Sigmoid colon (tissue), 7 donors: Measurements from ENCODE around the gene FTCDNL1. TPM values are rescaled to one million over a fixed set of nuclear protein-coding genes. Genes with fewer than 3 reads are reported as not detected.

Source experiments
- DNase-seq: peaks from one replicate; pipeline ENCODE4 v3.0.0-alpha.2; 2019
- H3K27ac ChIP-seq, 4 donors: fragments of 200-600 bp; sonication (generic); one replicate each; pipeline ENCODE4 v1.5.1; 2016 to 2019; ENCODE audit warnings: mild to moderate bottlenecking in 1 of 4
- H3K27me3 ChIP-seq, 3 donors: fragments of 200-600 bp; sonication (generic); one replicate each; pipeline ENCODE4 v1.5.1; 2019; ENCODE audit warnings: mild to moderate bottlenecking in 1 of 3
- H3K36me3 ChIP-seq, 4 donors: fragments of 200-600 bp; sonication (generic); one replicate each; pipeline ENCODE4 v1.5.1; 2016 to 2019
- H3K4me1 ChIP-seq, 4 donors: fragments of 200-600 bp; sonication (generic); one replicate each; pipeline ENCODE4 v1.5.1; 2017 to 2019
- H3K4me3 ChIP-seq, 4 donors: fragments of 200-600 bp; sonication (generic); one replicate each; pipeline ENCODE4 v1.5.1; 2017 to 2019; ENCODE audit warnings: mild to moderate bottlenecking in 2 of 4, moderate library complexity in 1 of 4
- H3K9me3 ChIP-seq, 4 donors: fragments of 200-600 bp in 3 of 4; sonication (generic) in 3 of 4; one replicate each; pipeline versions ENCODE4 v1.5.1 to v1.6.1; 2013 to 2019
- EP300 ChIP-seq, 4 donors: sonication (generic); formaldehyde crosslinking; IDR thresholded peaks; one replicate each; pipeline ENCODE4 v1.6.1; 2017; ENCODE audit warnings: antibody characterized with exemption in 4 of 4
- POLR2A ChIP-seq, 2 donors: fragments of 450-650 bp; IDR thresholded peaks; one replicate each; pipeline ENCODE4 v1.6.1; 2016; ENCODE audit warnings: antibody characterized with exemption in 2 of 2, mild to moderate bottlenecking in 2 of 2, moderate library complexity in 2 of 2
- POLR2AphosphoS5 ChIP-seq, 4 donors: sonication (generic); formaldehyde crosslinking; IDR thresholded peaks; one replicate each; pipeline ENCODE4 v1.6.1; 2017; ENCODE audit warnings: antibody characterized with exemption in 4 of 4
- WGBS, 2 donors: extraction: QIAGEN DNeasy Blood & Tissue Kit; methylation state at CpG; one replicate each; pipeline ENCODE4 v1.1.7; 2013; 5-methylcytosine and 5-hydroxymethylcytosine counted together
- intact Hi-C: fragments of 100-400 bp; cut with DNase I; formaldehyde crosslinking; loops from one replicate; pipeline ENCODE4 v1.15.1; 2023
- polyA plus RNA-seq, 3 donors: library from polyadenylated mRNA; stranded (reverse); fragments of 200-250 nt; gene quantifications; one replicate each; pipeline ENCODE4 v1.2.3, GENCODE V29; 2013
- total RNA-seq, 4 donors: library from RNA; depleted of rRNA; stranded (reverse); fragments of >200 nt; gene quantifications; one replicate each; pipeline ENCODE4 v1.1.0, GENCODE V29; 2016
- TF ChIP-seq, protein P1 (sequence below), 4 experiments: fragments of 450-650 bp in 3 of 4; fragments of 200-600 bp in 1 of 4; IDR thresholded peaks; one replicate each; pipeline ENCODE4 v1.5.1; 2016 to 2019; ENCODE audit warnings: antibody characterized with exemption in 4 of 4, mild to moderate bottlenecking in 3 of 4, moderate library complexity in 2 of 4
- donor health status: healthy with polysubstance abuse.
- donor health status: Bipolar disorder and iron deficiency.
- donor health status: healthy.

Gene FTCDNL1
- total and polyA plus RNA-seq, 7 donors = 1.1 to 5.0 (median 2.3) TPM; not detected in 1

DNA sequence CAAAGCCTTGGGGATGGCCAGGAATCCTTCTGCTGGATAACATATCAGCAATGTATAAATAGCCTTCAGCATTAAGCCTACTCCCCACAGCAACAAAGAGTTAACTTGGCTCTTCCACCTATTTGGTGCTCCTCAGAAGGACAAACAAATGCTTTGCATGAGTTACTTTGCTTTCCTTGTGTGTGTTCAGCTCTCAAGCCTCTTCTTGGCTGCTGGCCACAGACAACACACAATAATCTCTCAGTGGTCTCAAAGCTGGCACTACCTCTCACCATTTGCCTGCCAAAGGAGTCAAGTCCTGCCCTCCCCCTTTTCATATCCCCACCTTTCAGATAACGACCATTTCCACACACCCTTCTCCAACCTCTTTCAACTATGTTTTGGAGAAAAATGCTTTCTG, 17.5 kb downstream of the FTCDNL1 start:
- 45 to 54% methylated on average over 1 of the region's 1 CpG for WGBS, 2 donors
- Histone ChIP-seq H3K36me3 (peaks cover 0 to 3% (median 0%) of the 10 kb centered on the region in 4 donors), H3K27ac (no peak overlapping the region), H3K9me3 (no peaks in the 10 kb centered on the region), H3K4me3 (no peak overlapping the region), H3K4me1 (no peaks in the 10 kb centered on the region), H3K27me3 (no peaks in the 10 kb centered on the region)
- intact Hi-C loops = no loop called here
- no peak for DNase-seq
- TF ChIP-seq POLR2AphosphoS5 (IDR thresholded peaks at IDR 0.05) (no peak), EP300 (IDR thresholded peaks at IDR 0.05) (no peak), POLR2A (IDR thresholded peaks at IDR 0.05) (no peak)
- TF ChIP-seq, protein P1, sequence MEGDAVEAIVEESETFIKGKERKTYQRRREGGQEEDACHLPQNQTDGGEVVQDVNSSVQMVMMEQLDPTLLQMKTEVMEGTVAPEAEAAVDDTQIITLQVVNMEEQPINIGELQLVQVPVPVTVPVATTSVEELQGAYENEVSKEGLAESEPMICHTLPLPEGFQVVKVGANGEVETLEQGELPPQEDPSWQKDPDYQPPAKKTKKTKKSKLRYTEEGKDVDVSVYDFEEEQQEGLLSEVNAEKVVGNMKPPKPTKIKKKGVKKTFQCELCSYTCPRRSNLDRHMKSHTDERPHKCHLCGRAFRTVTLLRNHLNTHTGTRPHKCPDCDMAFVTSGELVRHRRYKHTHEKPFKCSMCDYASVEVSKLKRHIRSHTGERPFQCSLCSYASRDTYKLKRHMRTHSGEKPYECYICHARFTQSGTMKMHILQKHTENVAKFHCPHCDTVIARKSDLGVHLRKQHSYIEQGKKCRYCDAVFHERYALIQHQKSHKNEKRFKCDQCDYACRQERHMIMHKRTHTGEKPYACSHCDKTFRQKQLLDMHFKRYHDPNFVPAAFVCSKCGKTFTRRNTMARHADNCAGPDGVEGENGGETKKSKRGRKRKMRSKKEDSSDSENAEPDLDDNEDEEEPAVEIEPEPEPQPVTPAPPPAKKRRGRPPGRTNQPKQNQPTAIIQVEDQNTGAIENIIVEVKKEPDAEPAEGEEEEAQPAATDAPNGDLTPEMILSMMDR (IDR thresholded peaks at IDR 0.05) = no peak

DNA sequence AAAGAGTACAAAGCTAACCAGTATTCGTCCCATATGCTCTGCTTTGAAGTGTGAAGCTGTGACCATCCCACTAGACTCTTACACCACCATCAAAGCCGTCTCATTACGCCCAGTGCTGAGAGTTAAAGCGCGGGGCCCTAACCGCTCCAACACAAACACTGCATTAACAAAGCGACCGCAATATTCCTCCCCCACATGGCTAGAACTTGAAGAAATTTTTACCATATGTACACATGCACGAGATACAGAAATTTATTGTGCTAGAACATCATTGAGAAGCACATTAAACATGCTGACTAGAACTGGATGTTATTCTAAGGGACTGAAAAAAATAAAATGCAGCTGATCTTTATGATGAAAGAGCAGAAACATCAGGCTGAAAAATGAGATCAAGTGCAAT, 20.5 kb downstream of the FTCDNL1 start:
- H3K9me3 ChIP-seq = no peaks in the 10 kb centered on the region
- H3K36me3 ChIP-seq = no peaks in the 10 kb centered on the region
- no peak overlapping the region for H3K4me3 ChIP-seq
- H3K4me1 ChIP-seq = no peaks in the 10 kb centered on the region
- TF ChIP-seq EP300 (IDR thresholded peaks at IDR 0.05) (no peak), POLR2AphosphoS5 (IDR thresholded peaks at IDR 0.05) (no peak), POLR2A (IDR thresholded peaks at IDR 0.05) (no peak)
- TF ChIP-seq, protein P1 (IDR thresholded peaks at IDR 0.05) = no peak
- no peak for DNase-seq
- H3K27ac ChIP-seq = no peak overlapping the region
- H3K27me3 ChIP-seq = no peaks in the 10 kb centered on the region
- intact Hi-C loops = no loop called here
- WGBS, 2 donors = 86 to 91% methylated on average over 9 of the region's 9 CpGs

DNA sequence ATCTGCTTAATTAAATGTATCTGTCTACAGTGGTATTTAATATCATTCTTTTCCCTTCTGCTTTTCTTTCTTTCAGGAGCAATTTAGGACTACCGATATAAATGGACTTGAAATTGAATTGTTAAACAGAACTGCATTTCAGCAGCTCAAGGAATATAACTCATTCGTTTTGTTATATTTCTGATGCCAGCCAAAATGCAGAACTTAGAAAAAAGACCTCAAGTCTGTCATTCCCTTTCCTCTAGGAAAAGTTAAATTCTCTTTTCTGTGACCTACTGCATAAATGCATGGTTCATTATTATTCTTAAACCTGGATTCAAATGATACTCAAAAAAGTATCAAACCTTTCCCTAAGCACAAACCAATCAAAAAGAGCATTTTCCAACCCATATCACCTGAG, 21.4 kb downstream of the FTCDNL1 start:
- Histone ChIP-seq H3K4me1 (no peaks in the 10 kb centered on the region), H3K27me3 (no peaks in the 10 kb centered on the region), H3K9me3 (no peaks in the 10 kb centered on the region), H3K4me3 (no peak overlapping the region), H3K36me3 (no peaks in the 10 kb centered on the region), H3K27ac (no peak overlapping the region)
- intact Hi-C loops = no loop called here
- WGBS, 2 donors = 88 to 92% methylated on average over 2 of the region's 2 CpGs
- TF ChIP-seq POLR2AphosphoS5 (IDR thresholded peaks at IDR 0.05) = no peak
- no peak for TF ChIP-seq POLR2A (IDR thresholded peaks at IDR 0.05)
- TF ChIP-seq, protein P1 (IDR thresholded peaks at IDR 0.05) = no peak
- DNase-seq = no peak

DNA sequence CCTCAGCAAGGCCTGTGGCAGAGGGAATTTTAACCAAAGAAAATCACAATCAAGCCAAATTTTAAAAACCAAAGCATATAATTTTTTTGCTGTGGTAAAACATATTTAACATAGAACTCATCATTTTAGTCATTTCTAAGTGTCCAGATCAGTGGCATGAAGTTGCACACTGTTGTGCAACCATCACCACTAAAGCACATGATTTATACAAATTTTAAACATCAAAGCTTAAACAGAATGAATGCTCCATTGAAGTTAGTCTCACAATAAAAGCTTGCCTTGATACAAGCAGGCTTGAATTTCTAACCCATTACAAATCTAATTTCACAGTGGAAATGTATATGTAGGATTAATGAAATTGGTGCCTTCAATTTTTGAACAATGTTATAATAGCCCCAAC, 31.2 kb downstream of the FTCDNL1 start:
- TF ChIP-seq, protein P1 (IDR thresholded peaks at IDR 0.05) = no peak
- no peak for TF ChIP-seq EP300 (IDR thresholded peaks at IDR 0.05)
- TF ChIP-seq POLR2AphosphoS5 (IDR thresholded peaks at IDR 0.05) = no peak
- TF ChIP-seq POLR2A (IDR thresholded peaks at IDR 0.05) = no peak
- intact Hi-C loops = no loop called here
- no peak overlapping the region for H3K4me3 ChIP-seq
- peaks cover 0 to 8% (median 6%) of the 10 kb centered on the region in 4 donors for H3K4me1 ChIP-seq
- no peak for DNase-seq
- H3K36me3 ChIP-seq = no peaks in the 10 kb centered on the region
- H3K9me3 ChIP-seq = no peaks in the 10 kb centered on the region
- H3K27me3 ChIP-seq = no peaks in the 10 kb centered on the region
- no peak overlapping the region for H3K27ac ChIP-seq

DNA sequence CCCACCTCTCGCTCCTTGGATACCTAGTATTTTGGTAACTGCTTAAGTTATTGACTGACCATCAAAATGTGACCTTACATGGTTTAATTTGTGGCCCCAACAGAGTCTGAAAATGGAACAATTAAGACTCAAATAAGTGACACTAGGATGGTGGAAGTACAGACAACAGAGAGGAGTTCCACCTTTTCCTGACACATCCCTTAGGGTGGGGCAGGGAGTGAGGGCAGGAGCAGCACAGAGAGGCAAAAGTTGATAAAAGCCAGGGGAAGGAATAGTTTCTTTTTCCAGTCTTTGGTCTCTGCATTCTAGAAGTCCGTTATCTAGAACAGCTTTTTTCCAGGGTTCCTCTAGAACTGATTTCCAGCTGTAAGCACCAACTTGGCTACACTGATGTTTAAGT, 32.2 kb downstream of the FTCDNL1 start:
- Histone ChIP-seq H3K4me1 (peaks cover 0 to 14% (median 10%) of the 10 kb centered on the region in 4 donors), H3K4me3 (no peak overlapping the region), H3K27me3 (no peaks in the 10 kb centered on the region), H3K27ac (no peak overlapping the region), H3K9me3 (no peaks in the 10 kb centered on the region), H3K36me3 (no peaks in the 10 kb centered on the region)
- intact Hi-C loops = no loop called here
- TF ChIP-seq POLR2AphosphoS5 (IDR thresholded peaks at IDR 0.05) (no peak), POLR2A (IDR thresholded peaks at IDR 0.05) (no peak), EP300 (IDR thresholded peaks at IDR 0.05) (no peak)
- TF ChIP-seq, protein P1 (IDR thresholded peaks at IDR 0.05) = no peak
- 58 to 81% methylated on average over 2 of the region's 2 CpGs for WGBS, 2 donors
- DNase-seq = no peak
